ENCODE results near the gene NRIP3.
"Not testable (repeated sequence)": the region's sequence is repeated elsewhere in the genome, so short reads cannot be mapped to it uniquely, and the experiment has no call there.

Gene NRIP3

DNA sequence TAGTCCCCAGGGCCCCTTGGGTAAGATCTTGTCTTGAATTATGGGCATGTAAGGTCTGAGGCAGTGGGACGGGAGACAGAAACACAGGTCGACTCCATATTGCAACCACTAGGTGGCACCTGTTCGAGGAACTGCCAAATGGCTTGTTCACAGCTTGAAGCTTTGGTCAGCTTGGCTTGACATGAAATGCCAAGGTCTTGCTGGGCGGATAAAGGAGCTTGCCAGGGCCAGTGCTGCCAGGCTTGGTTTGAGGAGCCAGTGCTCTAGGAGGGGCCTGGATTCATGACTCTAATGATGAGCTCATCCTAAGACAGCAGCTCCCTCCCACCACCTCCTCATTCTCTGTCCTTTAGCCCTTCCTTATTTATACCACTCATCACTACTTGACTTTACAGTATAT, 11.9 kb upstream of the NRIP3 start:
- DNase-seq: peak; percentile 47

DNA sequence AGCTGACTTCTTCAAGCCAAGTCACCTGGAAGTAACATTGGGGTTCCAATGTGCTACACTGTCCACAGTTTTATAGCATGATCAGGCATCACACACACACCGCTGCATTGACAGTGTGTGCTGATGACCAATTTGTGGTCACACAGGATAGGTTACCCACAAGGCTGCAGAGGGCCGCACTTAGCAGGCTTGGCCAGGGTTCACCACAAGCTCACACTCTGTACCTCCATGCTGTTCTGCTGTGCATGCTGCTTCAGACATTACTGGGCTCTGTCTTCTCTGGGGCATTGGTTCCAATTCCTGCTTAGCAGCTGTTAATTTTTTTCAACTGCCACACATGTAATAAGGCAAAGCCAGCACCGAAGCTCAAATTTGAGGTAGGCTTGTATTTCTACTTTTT, 11.0 kb upstream of the NRIP3 start:
- DNase-seq: no peak

DNA sequence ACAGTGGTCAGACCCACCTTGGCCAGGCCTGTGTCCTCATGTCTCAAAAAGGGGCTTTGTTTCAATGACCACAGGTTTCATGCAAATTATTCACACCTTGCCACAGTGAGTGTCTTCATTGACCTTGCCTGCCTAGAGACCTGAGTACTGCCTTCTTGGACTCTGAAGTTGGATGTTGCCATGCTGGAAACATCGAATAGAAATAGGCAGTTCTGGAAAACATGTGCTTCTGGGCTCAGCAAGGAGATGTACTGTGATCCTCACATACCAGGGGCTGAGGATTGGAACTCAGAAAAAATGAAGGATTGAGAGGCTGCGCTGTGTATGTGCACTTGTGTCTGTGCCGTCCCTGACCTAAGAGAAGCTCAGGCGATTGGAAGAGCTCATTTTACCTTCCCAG, 9.6 kb upstream of the NRIP3 start:
- no peak for DNase-seq

DNA sequence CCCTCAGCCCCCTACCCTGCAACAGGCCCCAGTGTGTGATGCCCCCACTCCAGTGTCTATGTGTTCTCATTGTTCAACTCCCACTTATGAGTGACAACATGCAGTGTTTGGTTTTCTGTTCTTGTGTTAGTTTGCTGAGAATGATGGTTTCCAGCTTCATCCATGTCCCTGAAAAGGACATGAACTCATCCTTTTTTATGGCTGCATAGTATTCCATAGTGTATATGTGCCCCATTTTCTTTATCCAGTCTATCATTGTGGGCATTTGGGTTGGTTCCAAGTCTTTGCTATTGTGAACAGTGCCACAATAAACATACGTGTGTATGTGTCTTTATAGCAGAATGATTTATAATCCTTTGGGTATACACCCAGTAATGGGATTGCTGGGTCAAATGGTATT, 5.7 kb upstream of the NRIP3 start:
- DNase-seq: not testable (repeated sequence)

DNA sequence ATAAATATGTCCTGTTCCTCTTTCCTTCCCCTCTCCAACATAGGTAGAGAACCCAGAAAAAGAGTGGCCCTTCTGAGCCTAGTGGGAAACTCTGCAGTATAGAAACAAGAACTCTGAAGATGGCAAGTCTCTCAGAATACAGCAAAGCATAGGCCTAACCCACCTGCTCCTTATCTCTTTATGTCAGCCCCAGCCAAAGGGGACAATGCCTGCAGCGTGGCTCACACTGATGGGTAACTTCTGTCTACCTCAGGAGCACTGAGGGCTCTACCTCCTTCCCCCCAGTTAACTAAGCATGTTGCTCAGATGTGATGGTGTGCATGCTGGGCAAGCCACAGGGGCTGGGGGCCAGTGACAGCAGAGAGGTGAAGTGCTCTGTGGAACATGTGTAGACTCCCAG, 4.9 kb upstream of the NRIP3 start:
- DNase-seq: no peak

DNA sequence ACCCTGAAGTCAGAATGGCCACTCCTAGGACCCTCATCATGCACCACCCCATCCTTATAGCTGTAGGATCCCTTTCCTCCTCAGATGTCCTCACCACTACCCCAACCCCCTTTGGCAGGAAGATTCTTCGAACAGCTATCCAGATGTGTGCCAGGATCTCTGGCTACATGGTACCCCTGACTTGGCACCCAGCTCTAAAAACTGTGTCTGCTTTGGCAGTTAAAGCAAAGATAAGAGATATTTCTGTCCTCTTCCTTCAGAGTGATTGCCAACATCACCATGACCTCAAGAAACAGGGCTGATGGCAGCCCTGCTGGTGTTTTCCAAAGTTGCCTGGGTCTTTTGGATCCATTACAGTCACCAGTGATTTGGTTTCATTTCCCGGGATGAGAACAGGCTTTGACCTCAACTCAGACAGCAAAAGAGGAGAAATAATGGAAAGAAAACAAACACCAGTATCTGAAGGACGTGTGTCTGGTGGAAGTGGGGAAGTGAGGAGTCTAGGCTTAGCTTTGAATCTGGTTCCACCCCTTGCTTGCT, 4.3 kb upstream of the NRIP3 start:
- no peak for DNase-seq

DNA sequence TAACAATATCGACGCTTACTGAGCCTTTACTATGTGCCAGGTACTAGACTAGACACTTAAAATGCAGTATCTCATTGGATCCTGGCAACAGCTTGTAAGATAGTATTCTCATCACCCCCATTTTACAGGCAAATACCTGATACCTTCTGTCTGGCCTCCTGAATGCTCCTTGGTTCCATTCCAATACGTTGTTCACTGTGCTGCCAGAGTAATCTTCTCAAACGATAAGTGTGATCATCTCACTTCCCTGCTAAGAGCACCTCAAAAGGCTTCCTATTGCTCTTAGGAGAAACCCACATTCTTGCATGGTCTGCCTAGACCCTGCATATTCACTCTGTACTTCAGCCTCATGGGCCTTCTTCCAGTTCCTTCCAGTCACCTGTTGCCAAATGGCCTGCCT, 1.3 kb upstream of the NRIP3 start:
- DNase-seq: no peak

DNA sequence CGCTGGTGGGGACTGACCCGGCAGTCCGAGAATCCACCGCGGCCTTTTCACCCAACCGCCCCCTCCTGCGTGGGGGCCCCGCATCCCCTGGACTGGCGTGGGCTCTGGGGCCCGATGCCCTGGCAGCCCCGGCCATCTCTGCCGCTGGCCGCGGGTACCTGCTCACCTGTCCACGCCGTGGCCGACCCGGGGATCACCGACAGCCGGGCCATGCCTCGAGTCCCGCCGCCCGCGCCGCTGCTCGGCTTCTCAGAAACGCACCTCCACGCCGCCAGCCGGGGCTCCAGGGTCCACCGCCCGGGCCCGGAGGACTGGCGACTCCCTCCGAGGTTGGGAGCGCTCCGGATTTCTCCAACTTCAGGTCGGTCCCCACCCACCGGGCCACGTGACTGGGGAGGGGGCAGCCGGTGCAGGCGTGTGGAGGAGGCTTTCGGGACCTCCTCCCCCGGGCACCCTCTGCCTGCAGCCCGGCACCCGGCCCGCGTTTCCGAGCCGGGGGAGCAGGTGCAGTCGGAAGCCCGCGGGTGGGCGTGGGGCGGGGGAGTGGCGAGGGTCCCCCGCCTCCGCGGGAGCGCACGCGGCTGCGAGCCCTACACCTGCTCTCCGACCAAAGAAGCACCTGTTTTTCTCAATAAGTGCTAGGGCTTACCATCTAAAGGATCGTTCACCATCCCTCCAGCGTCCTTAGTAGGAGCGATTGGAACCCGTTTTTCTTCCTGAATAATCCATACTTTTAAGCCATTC, 554 bp upstream of the NRIP3 start:
- DNase-seq: no peak

DNA sequence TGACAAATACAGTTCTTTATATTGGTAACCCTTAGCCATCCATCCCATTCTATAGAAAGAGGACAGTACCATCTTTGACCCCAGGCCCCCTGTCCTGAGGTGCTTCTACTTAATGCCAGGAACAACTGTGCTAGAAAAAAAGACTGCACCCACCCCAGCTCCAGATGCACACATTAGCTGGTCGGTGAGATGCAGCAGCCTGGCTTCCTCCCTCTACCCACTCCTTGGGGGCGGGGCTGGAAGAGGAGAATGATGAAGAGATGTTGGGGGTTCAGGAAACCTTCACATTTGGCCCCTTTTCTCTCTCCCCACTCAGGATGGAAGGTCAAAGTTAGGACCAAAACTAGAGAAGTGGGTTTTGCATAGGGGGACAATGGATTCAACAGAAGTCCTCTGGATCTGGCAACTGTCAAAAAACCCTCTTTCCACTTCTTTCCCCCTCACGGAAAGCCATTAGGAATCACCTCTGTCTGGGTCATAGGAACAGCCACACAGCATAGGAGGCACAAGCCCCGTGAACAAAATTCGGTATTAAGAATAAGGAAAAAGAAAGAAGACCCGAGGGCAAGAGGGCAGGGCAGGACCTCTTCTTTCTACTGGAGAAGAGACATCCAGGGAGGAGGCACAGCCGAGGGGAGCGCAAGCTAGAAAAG, 755 bp downstream of the NRIP3 start:
- DNase-seq: no peak

DNA sequence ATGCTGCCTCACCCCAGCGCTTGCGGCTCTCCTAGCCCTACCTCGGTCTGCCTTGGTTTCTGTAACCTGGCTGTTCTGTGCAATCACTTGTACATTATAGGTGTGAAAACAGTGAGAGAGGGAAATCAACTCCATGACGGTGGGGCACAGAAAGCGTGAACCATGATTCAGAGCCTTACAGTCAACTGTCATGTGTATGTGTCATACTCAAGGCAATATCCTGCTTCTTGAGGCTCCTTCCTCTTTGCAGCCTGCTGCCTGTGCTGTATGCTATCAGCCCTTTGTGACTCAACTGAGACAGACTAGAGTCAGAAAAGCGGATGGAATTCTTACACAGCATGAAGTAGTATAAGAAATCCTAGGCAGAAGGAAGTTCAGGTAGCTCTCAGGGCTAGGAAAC, 2.1 kb downstream of the NRIP3 start:
- DNase-seq: no peak

DNA sequence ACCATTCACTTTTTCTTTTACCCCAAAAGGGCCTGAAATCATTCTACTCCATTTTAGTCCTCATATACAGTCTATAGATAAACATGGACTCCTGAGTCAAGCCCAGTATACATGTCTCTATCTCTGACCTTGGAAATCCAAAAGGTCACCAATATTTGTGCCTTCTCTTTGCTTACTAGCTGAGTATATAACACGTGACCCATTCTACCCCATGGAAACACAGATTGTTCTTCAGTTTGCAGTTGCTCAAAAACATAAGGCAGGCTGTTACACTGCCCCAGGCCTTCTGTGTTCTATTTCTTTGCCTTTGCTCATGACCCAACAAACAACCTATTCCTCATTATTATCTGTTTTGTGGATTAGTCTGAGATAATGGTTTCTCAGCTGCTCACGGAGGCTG, 5.8 kb downstream of the NRIP3 start:
- DNase-seq: no peak

DNA sequence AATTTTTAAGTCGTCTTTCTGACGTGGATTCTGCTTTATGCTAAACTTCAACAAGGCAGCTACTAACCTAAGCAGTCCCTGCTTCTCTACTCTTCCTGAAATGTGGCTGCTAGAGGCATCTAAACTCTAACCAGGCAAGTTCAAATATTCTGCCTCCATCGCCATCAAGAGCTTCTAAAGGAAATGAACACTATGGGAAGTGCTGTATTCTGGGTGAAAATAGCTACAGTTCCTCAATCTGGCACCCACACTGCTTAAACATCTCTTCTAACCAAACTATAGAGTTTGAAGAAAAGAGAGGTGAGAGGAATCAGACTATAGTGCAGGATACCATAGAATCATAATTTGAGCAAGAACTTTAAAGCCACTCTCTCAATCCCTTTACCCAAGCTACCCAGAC, 6.3 kb downstream of the NRIP3 start:
- no peak for DNase-seq

DNA sequence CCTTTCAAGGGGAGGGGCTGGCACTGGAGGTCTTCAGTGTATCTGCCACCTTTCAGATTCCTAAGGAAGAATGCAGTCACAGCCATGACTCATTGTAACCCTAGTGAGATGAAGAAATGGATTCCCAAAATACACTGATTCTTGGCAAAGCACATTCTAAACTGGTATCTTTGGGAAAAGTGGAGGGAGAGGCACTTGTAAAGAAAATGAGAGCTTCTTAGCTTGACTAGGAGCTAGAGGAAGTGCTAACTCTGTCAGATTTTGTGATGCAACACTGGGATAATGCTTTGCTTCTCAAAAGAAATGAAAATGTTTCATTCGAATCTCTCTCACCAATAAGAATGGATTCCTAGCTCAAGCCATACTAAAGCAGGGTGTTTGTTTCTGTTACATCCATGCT, 14.3 kb downstream of the NRIP3 start:
- DNase-seq: no peak

DNA sequence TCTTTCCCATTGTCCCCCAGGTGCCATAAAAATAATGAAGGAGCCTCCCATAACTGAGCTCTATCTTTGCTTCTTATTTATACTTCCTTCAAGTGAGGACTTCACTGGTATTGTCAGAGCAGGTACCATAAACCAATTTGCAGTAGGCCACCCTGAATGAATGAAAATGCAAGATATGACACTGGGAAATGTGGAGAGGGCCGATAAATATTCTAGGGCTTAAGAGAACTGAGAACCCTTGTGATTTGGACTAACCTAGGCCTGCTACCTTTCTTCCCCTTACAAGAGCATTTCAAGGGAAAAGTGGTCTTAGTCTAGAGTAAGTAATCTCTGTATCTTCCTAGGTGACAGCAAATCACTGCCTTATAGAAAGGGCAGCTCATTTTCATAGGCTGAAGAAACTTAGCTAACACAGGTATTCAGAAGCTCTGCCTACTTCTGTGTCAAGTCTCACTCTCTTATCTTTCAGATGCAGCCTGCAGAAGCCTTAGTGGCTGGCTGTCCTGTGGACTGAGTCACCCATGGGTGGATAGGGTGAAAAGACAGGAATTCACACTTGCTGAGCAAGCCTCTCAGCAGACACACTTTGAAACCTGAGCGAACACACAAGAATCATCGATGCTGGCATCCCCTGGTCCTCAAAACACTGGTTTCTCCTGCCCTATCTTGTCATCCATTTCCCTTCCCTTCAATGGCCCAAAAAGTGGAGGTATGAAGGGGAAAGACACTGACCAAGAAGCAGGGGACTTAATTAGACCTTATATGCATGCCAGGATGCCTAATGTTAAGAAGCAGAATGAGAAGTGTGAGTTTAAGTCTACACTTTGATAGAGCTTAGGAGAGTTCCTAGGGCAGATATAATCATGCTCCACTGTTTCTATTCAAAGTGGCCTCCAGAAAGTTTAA, 15.2 kb downstream of the NRIP3 start:
- DNase-seq: no peak

DNA sequence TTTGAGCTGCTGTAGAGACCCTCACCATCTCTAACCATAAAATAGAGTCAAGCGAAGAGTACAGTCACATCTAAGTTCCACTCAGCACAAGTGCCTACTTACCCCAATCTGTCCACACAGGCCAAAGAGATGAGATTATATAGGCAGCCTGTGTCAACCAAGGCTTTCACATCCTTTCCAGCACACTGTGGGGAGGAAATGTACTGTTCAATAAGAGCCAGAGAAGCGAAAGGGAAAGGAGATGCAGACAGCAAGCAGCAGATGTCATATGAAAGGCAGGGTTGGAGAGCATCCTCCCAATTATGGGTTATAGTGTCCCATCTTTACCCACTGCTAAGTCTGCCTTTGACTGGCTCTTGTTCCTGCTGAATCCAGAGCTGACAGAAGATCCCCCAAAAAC, 16.4 kb downstream of the NRIP3 start:
- no peak for DNase-seq

DNA sequence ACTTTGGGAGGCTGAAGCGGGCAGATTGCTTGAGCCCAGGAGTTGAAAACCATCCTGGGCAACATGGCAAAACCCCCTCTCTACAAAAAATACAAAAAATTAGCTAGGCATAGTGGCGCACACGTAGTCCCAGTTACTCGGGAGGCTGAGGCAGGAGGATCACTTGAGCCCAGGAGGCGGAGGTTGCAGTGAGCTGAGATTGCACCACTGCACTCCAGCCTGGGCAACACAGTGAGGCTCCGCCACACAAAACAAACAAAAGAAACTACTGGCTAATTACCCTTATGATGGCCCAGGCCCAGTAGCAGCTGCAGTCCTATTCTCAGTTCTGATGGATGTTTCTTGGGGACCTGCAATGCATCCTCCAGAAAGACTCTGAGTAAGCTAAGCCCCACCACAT, 17.0 kb downstream of the NRIP3 start:
- DNase-seq: not testable (repeated sequence)

DNA sequence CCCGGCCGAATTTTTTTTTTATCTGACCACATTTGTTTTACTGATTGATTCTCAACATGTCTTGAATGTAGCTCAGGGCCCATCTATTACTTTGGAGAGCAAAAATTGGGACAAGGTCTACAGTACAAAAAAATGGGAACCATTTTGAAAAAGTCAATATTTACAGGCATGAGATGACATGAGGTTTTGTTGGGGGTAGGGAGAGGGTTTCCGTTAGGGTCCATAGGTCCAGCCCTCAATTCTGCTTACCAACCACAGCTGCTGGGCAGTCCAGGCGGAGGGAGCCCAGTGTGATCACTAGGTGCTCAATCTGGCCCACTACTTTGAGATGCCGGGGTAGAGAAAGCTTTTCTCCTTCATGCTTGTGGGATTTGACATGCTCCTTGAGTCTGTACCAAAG, 18.3 kb downstream of the NRIP3 start:
- no peak for DNase-seq

DNA sequence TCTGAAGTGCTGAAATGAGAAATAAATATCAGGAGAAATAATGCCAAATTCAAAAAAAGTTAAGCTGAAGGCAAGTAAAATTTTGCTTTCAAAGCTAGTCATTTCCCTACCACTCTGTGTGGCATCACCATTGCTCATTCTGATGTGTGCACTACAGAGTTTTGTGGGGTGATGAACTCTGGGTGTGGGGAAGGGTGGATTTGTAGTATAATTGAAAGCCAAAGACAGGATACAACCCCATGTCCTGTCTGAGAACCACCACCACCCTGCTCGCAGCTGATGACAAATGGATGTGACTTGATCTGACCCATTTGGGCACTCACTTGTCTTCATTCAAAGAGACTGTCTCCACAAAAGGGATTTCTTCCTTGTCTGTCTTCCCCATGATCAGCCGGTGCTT, 20.2 kb downstream of the NRIP3 start:
- no peak for DNase-seq

DNA sequence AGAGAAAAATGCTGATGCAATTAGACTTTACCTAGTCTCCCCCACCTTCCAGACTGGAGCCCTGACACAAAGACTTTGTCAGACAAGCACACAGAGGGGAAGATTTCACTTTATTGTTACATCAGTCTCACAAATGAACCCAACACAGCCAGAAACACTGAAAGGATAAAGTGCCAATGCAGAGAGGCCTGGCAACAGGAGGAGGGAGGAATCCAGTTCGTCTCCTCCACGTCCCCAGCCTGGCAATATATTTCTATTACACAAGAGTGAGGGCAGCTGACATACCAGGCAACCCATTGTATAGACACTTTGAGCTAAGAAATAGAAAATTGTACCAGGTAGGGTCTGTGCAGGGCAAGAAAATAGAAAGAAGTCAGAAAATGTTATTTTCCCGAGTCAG, 23.3 kb downstream of the NRIP3 start:
- DNase-seq: no peak

DNA sequence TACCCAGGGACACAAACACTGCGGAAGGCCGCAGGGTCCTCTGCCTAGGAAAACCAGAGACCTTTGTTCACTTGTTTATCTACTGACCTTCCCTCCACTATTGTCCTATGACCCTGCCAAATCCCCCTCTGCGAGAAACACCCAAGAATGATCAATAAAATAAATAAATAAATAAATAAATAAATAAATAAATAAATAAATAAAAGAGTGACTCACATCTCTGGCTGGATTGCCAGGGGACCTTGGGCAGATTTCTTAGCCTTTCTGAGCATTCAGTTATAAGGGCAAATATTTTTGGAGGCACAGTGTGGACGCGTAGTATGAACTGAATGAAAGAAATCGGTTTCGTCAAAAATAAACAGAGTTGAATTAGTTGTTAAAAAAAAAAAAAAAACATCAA, 24.4 kb downstream of the NRIP3 start:
- DNase-seq: not testable (repeated sequence)

DNA sequence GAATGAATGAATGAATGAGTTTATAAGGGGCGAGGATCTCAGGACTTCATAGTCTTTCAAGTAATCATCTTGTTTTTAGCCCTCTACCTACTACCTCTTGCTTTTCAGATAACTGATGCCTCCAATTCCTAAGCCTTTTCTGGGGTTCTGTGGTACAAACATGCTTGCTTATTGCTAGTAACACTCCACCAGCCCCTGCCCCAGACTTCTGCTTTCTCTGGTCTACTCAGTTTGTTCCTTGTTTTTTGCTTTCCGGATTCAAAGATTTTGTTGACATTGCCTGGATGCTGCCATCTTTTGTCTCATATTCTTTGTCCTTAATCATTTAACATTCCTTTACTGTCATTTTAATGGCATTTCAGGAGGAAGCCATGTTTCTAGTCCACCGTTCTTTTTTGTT, 30.7 kb downstream of the NRIP3 start:
- DNase-seq: no peak

DNA sequence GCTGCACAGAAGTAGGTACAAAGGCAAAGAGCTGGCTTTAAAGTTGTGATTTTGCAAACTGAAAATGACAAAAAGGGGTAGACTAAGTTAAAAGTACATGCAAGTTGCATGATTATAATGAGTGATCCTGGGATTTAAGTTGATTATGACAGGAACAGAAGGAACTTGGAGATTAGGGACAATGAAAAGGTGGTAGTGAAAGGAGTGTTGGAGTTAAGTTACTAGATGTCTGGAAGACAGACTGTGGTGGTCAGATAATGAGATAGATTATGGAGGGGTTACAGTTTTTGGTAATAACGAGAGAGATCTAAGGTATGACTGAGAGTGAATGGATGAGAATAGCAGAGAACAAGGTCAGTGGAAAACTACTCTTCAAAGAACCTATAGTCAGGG, 31.9 kb downstream of the NRIP3 start:
- DNase-seq: no peak

DNA sequence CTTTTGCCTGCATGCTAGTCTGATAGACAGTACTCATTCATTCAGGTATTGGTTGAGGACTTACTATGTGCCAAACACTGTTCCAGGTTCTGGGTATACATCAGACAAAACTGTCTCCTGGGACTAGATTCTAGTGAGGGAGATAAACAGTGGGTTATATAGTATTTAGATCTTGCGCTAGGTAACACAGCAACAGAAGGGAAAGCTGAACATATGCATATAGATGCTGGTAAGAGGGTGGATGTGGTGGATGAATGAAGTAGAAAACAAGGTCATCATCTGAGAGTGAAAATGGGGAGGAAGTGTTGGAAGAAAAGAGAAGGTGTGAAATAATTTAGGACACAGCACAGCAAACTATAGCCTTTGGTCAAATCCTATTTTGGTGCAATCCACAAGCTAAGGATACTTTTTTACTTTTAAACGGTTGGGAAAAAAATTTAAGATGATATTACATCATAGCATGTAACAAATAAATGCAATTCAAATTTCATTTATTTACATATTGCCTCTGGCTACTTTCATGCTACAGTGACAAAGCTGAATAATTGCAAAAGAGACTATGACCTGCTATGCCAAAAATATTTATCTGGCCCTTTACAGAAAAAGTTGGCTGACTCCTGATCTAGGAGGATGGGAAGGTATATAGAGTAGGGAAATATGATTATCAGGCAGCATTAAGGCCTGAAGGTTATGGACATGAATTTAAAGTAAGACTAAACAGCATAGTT, 32.4 kb downstream of the NRIP3 start:
- no peak for DNase-seq

All from NCI-H748 treated with DMSO at 0.1 percent for 48 hours (cell line).